Activated CD8-positive, alpha-beta memory T cell treated with anti-CD3 and anti-CD28 coated beads, Interleukin-2, amount 50 U/mL, for 24 hours (primary cell): Measurements from ENCODE around the gene CNN3.

Source experiments
- DNase-seq: peaks from one replicate; pipeline ENCODE4 v3.0.0-alpha.2; 2020; ENCODE audit errors: extremely low read depth

Gene CNN3

GRCh38 chr1:94926915-94927404 lies at the start of gene CNN3:
CNN3 (minus strand) TSS chr1:94927110; CDS start chr1:94926894, 216 bp downstream.
- DNase-seq = no peak

DNA sequence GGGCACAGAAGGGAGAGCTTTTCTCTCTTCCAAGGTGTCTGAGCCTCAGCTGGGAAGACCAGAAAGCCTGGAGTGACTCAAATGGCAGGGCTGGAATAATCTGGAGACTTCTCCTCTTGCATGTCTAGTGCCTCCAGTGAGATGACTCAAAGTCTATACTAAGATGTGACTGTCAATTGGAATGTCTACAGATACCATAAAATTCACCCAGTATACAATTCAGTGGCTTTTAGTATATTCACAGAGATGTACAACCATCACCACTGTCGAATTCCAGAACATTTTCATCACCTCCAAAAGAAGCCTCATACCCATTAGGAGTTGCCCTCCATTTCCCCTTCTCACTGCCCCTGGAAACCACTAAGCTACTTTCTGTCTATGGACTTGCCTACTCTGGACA lies 47.9 kb upstream of the CNN3 start:
- DNase-seq = no peak

GRCh38 chr1:94974241-94974640 lies 47.3 kb upstream of the CNN3 start:
- no peak for DNase-seq

DNA sequence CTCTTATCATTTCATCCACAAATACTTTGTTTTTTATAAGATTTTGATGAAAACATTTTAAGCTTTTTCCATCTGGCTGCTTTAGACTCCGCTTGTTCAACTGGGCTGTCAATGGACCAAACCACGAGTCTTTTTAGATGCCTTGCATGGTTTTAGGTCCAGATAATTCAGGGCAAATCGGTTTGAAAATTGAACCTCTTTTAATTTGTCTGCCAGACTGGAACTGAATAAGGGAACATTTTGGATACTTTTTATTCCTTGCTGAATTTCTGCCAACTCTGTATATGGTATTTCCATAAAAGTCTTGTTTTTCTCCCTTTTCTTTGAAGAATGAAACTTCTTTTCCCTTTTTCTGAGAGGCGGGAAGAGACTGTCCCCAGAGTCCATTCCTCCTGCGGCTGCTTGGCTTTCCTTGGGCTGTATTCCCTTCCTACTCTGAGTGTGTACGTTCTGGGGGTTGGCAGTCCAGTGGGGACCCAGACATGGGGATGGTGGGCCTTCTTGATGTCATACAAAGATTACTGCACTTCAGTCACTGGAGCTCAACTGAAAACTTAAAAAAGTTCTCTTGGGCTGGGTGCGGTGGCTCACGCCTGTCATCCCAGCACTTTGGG lies 46.5 kb upstream of the CNN3 start:
- no peak for DNase-seq

- DNase-seq = no peak
These were observed 44.6 kb upstream of the CNN3 start for GRCh38 chr1:94971491-94971924.

DNA sequence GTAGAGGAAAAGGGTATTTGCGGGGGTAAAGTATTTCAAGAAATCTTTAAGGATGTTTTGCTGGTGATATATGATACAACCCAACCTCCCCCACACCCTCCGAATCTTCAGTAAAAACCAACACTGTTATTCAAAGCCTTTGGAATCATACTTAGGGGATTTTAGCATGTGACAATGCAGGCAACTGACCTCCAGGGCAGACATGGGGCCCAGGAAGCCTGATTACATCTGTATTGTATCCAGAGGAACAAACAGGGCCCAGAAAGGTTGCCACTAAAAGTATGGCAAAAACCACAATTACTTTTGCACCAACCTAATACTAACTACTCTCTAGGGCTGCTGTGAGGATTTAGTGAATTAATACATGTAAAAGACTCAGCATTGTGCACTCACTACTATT lies 43.9 kb upstream of the CNN3 start:
- DNase-seq = no peak

DNA sequence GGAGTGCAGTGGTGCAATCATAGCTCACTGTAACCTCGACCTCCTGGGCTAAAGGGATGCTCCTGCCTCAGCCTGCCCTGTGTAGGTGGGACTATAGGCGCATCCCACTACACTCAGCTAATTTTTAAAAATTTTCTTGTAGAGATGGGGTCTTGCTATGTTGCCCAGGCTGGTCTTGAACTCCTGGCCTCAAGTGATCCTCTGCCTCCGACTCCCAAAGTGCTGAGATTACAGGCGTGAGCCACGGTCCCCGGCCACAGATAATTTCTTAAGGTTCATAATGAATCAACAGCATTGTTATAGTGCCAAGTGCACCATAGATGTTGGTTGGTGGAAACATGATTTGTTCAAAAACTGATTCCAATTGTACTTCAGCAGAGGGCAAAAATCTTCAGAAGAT lies 42.2 kb upstream of the CNN3 start:
- no peak for DNase-seq

DNA sequence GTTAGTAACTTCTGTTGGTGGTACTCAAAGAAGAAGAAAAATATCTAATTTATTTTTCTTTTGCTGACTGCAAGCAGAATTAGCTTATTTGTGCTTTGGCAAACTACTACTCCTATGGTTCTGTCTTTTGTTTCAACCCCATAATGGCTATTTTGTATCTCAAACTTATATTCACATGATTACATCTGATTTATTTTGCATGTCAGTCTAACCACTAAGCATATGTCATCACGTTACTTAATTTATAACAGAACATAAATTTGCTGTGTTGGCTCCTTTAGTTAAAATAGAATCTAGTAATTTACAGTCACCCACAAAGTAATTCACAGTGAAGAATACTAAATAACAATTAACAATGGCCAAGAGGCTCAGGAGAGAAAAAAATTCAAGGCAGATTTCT lies 39.1 kb upstream of the CNN3 start:
- DNase-seq = no peak

DNA sequence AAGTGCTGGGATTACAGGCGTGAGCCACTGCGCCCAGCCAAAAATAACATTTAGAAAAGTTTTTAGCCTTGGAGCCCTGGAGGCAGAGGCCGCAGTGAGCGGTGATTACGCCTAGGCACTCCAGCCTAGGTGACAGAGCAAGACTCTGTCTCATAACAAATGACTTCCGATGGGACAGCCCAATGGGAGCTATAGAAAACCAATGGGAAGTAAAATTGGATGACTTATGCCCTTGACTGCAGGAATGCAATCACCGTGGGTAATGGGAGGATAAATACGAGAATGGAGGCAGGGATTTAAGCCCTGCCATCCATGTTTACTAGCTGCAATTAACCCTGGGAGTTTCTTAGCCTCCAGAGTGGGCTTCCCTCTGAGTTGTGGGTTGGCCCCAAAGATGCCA lies 37.0 kb upstream of the CNN3 start:
- no peak for DNase-seq

GRCh38 chr1:94962409-94963265 lies 35.7 kb upstream of the CNN3 start:
- DNase-seq = peak; percentile 2

DNA sequence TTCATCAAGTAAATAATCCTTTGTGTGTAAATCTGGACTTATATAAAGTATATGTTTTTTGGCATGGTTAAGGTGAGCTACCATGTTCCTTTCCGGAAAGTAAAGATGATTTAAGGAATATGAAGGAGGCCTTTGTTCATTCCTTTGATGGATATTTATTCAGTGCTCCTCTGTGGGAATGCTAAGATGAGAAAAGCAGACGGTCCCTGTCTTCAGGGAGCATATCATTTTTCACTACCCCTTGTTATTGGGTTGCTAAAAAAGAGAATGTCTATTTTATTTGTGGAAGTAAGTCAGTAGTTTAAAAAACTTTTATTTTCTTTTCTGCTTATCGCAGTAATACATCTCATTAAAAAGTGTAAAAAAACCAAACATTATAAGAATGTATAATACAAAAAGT lies 35.1 kb upstream of the CNN3 start:
- no peak for DNase-seq

GRCh38 chr1:94961582-94961981 lies 34.7 kb upstream of the CNN3 start:
- no peak for DNase-seq

- no peak for DNase-seq
These were observed 31.2 kb upstream of the CNN3 start for GRCh38 chr1:94958081-94958480.

- no peak for DNase-seq
These were observed 29.1 kb upstream of the CNN3 start for GRCh38 chr1:94955767-94956632.

GRCh38 chr1:94954263-94955220 lies 27.6 kb upstream of the CNN3 start:
- no peak for DNase-seq

GRCh38 chr1:94953746-94954145 lies 26.8 kb upstream of the CNN3 start:
- DNase-seq = no peak

- DNase-seq = no peak
These were observed 26.2 kb upstream of the CNN3 start for GRCh38 chr1:94953107-94953506.

- DNase-seq = no peak
These were observed 25.6 kb upstream of the CNN3 start for GRCh38 chr1:94952539-94952938.

GRCh38 chr1:94951509-94952208 lies 24.7 kb upstream of the CNN3 start:
- DNase-seq = no peak

DNA sequence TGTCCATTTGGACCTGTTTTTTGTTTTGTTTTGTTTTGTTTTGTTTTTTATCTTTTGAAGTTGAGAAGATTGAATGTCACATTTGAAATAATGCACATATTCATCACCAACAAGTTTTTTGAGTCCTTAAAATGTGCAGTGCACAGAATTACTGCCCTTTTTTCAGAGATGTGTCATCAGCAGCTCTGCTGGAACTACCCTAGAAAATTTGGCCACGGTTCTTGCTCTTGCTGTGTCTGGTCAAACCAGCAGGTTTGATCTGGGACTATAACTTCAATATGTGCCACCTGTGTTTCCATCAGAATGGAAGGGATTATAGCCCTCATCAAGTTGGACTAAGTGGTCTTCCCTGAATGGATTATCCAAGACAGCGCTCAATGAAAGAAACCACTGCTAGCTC lies 24.1 kb upstream of the CNN3 start:
- no peak for DNase-seq
